SU-DHL-6 (cell line): ENCODE measurements around the gene USP24.

ENCODE experiments used
- H2AFZ ChIP-seq: fragments of 200-600 bp; sonication (generic); 2 replicates; pipeline ENCODE4 v1.6.1; 2014; ENCODE audit warnings: low read depth, mild to moderate bottlenecking, moderate library complexity, mixed read lengths, antibody characterized with exemption, low read length; ENCODE audit not compliant: severe bottlenecking
- H3F3A ChIP-seq: fragments of 200-600 bp; shearing (Covaris generic); 2 replicates; pipeline ENCODE4 v1.6.0; 2016; ENCODE audit warnings: antibody characterized with exemption, mild to moderate bottlenecking; ENCODE audit not compliant: insufficient read depth
- H3K27ac ChIP-seq: fragments of 200-600 bp; sonication (generic); 2 replicates; pipeline ENCODE4 v1.5.1; 2016; ENCODE audit warnings: low read depth, mild to moderate bottlenecking, low read length, moderate library complexity, mixed read lengths
- H3K27me3 ChIP-seq: fragments of 200-600 bp; sonication (generic), shearing (Covaris generic); 2 replicates; pipeline ENCODE4 v1.6.0; 2014; ENCODE audit warnings: mild to moderate bottlenecking, low read length
- H3K36me3 ChIP-seq: fragments of 200-600 bp; sonication (generic); 2 replicates; pipeline ENCODE4 v1.6.1; 2014; ENCODE audit warnings: mild to moderate bottlenecking, low read length, mixed read lengths
- H3K4me2 ChIP-seq: fragments of 300-600, 200-600 bp; shearing (Covaris generic), sonication (generic); 2 replicates; pipeline ENCODE4 v1.6.0; 2014; ENCODE audit warnings: low read length, low read depth, mild to moderate bottlenecking; ENCODE audit not compliant: poor library complexity, severe bottlenecking
- H3K4me3 ChIP-seq: fragments of 200-600 bp; sonication (generic); 2 replicates; pipeline ENCODE4 v1.5.1; 2014; ENCODE audit warnings: antibody characterized with exemption, low read length, mild to moderate bottlenecking, mixed read lengths; ENCODE audit not compliant: insufficient read depth, poor library complexity, severe bottlenecking
- H3K79me2 ChIP-seq: fragments of 200-600 bp; sonication (generic); 2 replicates; pipeline ENCODE4 v1.6.1; 2014; ENCODE audit warnings: mild to moderate bottlenecking, low read length, moderate library complexity; ENCODE audit not compliant: insufficient read depth
- H3K9ac ChIP-seq: fragments of 200-600 bp; sonication (generic); 2 replicates; pipeline ENCODE4 v1.7.0; 2014; ENCODE audit warnings: mild to moderate bottlenecking, low read length
- H3K9me2 ChIP-seq: fragments of 200-600 bp; sonication (generic); replicated peaks from 2 replicates; pipeline ENCODE4 v1.6.1; 2014; ENCODE audit warnings: low read length; ENCODE audit not compliant: insufficient read depth
- H3K9me3 ChIP-seq: fragments of 200-600 bp; sonication (generic); 2 replicates; pipeline ENCODE4 v1.6.1; 2014; ENCODE audit warnings: low read length, mixed read lengths; ENCODE audit not compliant: insufficient read depth
- H4K20me1 ChIP-seq: fragments of 200-600 bp; sonication (generic); 2 replicates; pipeline ENCODE4 v1.6.1; 2014; ENCODE audit warnings: low read depth, mild to moderate bottlenecking, antibody characterized with exemption, low read length, moderate library complexity, mixed read lengths
- EZH2phosphoT487 ChIP-seq: fragments of 200-600 bp; sonication (generic), shearing (Covaris generic); conservative IDR thresholded peaks from 2 replicates; pipeline ENCODE4 v1.6.1; 2018; ENCODE audit warnings: mild to moderate bottlenecking, antibody characterized with exemption, low read length, moderate library complexity, mixed read lengths
- TF ChIP-seq, protein P1 (sequence below): fragments of 200-600 bp; sonication (generic); IDR thresholded peaks from one replicate; pipeline ENCODE4 v1.5.1; 2017; ENCODE audit warnings: antibody characterized with exemption, mild to moderate bottlenecking, low read length, moderate library complexity; ENCODE audit not compliant: insufficient read depth, poor library complexity, severe bottlenecking

USP24 gene

DNA sequence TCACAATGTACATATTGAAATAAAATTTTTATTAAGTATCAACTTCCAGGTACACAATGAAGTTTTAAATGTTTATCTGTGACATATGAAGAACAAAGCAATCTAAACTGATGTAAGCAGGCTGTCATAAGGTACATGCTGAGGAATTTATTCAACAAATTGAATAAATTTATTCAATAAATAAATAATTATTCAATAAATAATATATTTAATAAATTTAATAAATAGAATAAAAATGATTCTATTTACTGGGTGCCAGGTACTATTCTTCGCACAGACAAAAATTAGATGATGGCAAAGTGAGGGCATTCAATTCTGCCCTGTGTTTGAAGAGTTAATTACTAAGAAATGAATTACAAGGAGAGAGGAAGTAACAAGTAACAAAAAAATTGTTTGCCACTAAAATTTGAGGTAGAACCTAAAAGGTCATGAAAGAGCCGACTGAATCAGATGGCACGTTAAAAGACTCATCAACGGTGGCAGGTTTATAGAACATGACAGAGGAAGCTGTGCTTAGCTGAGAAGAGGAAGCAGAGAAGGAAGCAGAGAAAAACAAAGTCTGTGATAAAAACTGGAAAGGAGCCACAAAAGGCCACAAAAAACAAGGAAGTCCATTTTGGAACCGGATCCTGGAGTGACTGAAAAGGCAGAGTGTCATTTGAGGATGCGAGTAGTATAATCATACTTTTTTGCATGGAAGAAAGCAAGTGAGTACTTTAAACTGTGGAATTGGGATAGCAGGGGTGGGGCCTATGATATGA is 2.2 kb upstream of the USP24 start:
- Histone ChIP-seq H2AFZ (no peak overlapping the region), H3K4me2 (no peak overlapping the region), H3K27ac (no peak overlapping the region)

DNA sequence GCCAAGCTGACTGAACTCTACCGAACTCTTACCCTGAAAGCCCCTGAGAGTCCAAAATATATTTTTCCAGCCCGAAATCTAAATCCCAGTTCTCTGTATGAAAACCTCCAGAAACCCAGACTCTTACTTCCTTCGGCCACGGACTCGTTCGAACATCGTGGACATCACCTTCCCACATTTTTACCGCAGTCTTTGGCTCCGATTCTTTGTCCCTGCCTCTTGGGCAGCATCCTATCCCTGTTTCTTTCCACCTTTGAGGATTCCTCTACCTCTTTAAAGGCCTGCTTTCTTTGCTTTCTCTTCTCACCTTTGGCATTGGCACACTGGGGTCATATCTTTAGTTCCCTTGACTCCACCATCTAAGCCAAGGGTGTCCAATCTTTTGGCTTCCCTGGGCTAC is 932 bp upstream of the USP24 start:
- H3K9me2 ChIP-seq = no peaks in the 10 kb centered on the region
- H3K79me2 ChIP-seq = peaks cover 15% of the 10 kb centered on the region
- H3K9ac ChIP-seq = peak overlapping the region; percentile 91
- peak overlapping the region; percentile 93 for H2AFZ ChIP-seq
- H3K9me3 ChIP-seq = no peaks in the 10 kb centered on the region
- H4K20me1 ChIP-seq = no peaks in the 10 kb centered on the region
- TF ChIP-seq EZH2phosphoT487 = no peak
- TF ChIP-seq, protein P1, sequence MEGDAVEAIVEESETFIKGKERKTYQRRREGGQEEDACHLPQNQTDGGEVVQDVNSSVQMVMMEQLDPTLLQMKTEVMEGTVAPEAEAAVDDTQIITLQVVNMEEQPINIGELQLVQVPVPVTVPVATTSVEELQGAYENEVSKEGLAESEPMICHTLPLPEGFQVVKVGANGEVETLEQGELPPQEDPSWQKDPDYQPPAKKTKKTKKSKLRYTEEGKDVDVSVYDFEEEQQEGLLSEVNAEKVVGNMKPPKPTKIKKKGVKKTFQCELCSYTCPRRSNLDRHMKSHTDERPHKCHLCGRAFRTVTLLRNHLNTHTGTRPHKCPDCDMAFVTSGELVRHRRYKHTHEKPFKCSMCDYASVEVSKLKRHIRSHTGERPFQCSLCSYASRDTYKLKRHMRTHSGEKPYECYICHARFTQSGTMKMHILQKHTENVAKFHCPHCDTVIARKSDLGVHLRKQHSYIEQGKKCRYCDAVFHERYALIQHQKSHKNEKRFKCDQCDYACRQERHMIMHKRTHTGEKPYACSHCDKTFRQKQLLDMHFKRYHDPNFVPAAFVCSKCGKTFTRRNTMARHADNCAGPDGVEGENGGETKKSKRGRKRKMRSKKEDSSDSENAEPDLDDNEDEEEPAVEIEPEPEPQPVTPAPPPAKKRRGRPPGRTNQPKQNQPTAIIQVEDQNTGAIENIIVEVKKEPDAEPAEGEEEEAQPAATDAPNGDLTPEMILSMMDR = no peak
- H3K27ac ChIP-seq = no peak overlapping the region
- no peaks in the 10 kb centered on the region for H3K27me3 ChIP-seq
- H3K4me2 ChIP-seq = peak overlapping the region; percentile 78
- peaks cover 15% of the 10 kb centered on the region for H3F3A ChIP-seq
- no peaks in the 10 kb centered on the region for H3K36me3 ChIP-seq
- H3K4me3 ChIP-seq = peak overlapping the region; percentile 84

More for the DNA sequence above, 2.2 kb upstream of the USP24 start:
- Histone ChIP-seq H3K79me2 (peaks cover 2% of the 10 kb centered on the region; the same call in 1 of the 2 replicates), H4K20me1 (no peaks in the 10 kb centered on the region), H3K9me2 (no peaks in the 10 kb centered on the region), H3K4me3 (no peak overlapping the region), H3K9ac (no peak overlapping the region), H3K27me3 (no peaks in the 10 kb centered on the region), H3K36me3 (no peaks in the 10 kb centered on the region), H3F3A (peaks cover 15% of the 10 kb centered on the region), H3K9me3 (no peaks in the 10 kb centered on the region)
- TF ChIP-seq EZH2phosphoT487 = no peak
- TF ChIP-seq, protein P1 = no peak

- no peak for TF ChIP-seq EZH2phosphoT487
- TF ChIP-seq, protein P1 = no peak
- Histone ChIP-seq H3K9me2 (no peaks in the 10 kb centered on the region), H3K4me3 (peak overlapping the region; percentile 84), H3K4me2 (peak overlapping the region; percentile 78), H4K20me1 (no peaks in the 10 kb centered on the region), H3K9ac (peak overlapping the region; percentile 91), H3K9me3 (no peaks in the 10 kb centered on the region), H3F3A (peaks cover 15% of the 10 kb centered on the region), H3K79me2 (peaks cover 26% of the 10 kb centered on the region), H3K27ac (peak overlapping the region; percentile 46; the same call in 1 of the 2 replicates), H3K36me3 (no peaks in the 10 kb centered on the region), H2AFZ (peak overlapping the region; percentile 93), H3K27me3 (no peaks in the 10 kb centered on the region)
These were observed 300 bp downstream of the USP24 start for GRCh38 chr1:55214934-55215193.
